GM21367 (cell line): ENCODE data around the gene PAK4.

ENCODE experiments used
- ATAC-seq: cut with Tn5 transposase; IDR thresholded peaks from one replicate; pipeline ENCODE4 v1.9.1; 2021; ENCODE audit not compliant: unreplicated experiment

The PAK4 gene

GRCh38 chr19:39145180-39145953 lies 19.8 kb downstream of the PAK4 start:
- ATAC-seq: no peak

DNA sequence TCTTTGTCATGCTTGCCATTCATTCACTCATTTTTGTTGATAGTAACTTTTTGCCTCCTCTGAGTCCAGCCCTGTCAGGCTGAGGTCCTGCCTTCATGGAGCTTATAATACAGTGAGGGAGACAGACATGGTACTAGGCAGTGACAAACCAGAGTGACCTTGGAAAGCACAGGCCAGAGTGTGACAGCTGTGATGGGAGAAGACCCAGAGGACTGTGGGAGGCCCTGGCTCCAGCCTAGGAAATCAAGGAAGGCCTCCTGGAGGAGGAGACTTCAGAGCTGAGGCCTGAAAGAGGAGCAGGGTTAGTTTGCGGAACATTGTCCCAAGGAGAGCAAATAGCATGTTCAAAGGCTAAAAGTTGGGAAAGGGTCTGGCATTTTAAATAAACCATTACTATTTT lies 20.5 kb downstream of the PAK4 start:
- no peak for ATAC-seq

DNA sequence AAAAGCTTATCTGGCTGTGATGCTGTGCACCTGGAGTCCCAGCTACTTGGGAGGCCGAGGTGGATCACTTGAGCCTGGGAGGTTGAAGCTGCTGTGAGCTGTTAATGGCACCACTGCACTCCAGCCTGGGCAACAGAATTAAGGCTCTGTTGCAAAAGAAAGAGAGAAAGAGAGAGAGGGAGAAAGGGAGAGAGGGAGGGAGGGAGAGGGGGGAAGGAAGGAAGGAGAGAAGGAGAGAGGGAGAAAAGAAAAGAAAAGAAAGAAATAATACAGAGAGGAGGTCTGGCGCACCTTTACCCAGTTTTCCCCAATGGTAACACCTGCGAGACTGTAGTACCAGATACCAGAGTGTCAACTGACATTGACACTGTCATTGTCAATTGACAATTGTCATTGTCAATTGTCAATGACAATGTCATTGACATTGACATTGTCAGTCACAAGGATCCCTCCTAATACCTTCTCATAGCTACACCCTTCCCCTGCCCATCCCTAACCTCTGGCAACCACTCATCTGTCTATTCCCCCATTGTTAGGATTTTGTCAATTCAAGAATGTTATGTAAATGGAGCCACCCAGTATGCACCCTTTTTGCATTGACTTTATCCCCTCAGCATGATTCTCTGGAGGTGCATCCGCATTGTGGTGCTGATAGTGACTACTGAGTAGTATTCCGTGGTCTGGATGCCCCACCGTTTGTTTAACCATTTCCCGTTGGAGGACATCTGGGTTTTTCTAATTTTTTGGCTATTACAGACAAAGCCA lies 21.3 kb downstream of the PAK4 start:
- no peak for ATAC-seq

- no peak for ATAC-seq
These were observed 21.9 kb downstream of the PAK4 start for GRCh38 chr19:39147480-39147879.

GRCh38 chr19:39148939-39149529 lies 23.4 kb downstream of the PAK4 start:
- ATAC-seq: no peak

DNA sequence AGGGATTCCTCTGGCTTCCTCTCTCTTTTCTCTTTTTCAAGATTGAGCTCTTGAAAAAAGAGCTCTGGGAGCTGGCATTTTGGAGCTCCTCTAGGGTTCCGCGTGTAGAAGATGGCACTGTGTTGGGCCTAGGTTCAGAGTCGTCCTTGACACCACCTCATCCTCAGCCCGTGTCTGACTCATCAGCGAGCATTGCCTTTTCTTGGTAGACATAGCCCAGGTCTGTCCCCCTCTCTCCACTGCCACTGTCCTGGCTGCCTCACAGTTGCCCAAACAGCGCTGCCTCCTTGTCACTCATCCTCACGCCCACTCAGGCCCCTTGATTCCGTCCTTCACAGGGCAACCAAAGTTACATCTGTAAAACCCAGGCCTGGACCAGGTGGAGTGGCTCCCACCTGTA lies 24.6 kb downstream of the PAK4 start:
- ATAC-seq: no peak

DNA sequence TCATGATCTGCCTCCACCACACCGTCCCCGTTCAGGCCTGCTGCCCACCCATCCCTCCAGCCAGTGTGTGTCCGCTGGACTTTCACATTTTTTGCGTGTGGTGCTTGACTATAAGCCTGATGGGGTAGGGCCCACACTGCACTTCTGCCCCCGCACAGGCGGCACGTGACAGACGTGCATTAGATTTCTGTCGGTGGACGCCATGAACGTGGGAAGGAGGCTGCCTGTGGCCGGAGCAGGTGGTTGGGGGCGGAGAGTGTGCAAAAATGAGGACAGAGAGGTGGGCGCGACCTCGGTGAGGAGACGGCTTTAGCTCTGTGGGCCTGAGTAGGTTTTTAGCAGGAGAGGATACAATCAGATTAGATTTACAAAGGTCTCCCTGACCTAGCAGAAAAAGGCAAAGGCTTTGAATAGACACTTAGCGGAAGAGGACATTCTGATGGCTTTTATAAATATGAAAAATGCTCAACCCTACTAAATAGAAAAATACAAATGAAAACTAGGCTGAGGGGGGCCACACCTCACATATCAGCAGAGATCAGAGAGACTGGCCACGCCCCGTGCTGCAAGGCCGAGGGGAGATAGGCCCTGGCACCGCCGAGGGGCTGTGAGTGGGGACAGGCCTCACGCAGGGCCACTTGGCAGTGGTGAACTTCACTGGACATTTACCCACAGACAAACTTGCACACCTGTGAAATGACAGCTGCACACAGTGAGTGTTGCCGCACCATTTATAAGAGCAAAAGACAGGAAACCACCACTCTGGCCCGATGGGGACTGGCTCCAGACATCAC lies 25.4 kb downstream of the PAK4 start:
- no peak for ATAC-seq

- no peak for ATAC-seq
These were observed 26.5 kb downstream of the PAK4 start for GRCh38 chr19:39152066-39152465.

DNA sequence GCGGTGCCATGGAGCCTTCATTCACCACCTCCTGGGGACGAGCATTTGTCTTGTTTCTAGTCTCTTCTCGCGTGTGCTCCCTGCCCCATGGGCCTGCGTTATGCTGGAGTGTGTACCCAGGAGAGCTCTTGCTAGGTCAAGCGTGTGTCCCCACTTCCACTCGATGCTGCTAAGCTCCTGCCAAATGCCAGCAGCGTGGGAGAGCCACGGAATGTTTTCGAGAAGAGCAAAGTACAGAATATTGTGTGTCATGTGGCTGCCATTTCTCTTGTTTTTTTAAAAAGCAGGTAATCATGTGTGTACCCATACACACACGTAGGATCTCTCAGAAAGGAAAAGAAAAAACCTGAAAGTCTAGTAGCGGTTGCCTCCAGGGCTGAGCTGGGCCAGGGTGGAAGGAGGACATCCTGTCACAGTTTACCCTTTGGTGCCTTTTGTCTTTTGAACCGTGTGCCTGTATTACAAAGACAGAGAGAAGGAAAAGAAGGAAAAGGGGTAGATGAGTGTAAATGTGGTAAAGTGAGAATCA lies 28.6 kb downstream of the PAK4 start:
- no peak for ATAC-seq

DNA sequence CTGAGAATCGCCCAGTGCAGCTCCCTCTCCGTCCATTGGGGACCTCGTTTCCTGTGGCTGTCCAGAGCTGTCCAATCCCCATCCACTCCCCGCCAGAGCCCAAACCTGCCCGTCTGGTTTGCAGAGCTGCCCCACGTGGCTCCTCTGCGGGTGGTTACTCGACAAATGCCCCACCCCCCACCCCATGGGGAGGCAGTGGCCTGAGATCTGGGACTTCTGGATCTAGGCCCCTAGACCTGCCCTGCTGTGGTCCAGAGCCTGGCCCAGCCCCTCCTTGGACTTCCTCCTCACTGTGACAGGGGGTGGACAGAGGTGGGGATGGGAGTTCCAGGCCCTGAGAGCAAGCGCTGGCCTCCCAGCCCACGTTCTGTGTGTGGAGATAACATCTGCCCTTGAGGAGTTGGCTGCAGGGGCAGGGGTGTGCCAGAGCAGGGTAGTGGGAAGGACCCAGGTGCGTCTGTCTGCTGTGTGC lies 29.1 kb downstream of the PAK4 start:
- no peak for ATAC-seq

GRCh38 chr19:39155114-39155700 lies 29.6 kb downstream of the PAK4 start:
- no peak for ATAC-seq

DNA sequence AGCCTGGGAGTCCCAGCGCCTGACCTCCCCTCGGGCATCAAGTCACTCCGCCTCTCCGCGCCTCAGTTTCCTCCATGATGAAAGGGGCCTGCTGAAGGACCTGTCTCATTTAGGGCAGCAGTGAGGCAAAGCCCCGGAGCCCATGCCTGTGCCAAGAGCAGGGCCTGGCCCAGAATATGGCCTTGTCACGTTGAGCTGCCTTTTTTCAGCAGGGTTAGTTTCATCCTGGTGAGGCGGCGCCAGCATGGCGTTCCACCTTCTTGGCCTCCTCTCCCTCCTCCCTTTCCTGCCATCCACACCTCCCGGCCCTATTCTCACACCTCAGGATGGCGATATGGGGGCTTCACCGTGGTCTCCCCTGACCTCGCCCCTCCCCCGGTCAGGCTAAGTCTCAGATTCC lies 30.2 kb downstream of the PAK4 start:
- no peak for ATAC-seq

- ATAC-seq: no peak
These were observed 31.0 kb downstream of the PAK4 start for GRCh38 chr19:39156326-39157230.

GRCh38 chr19:39157275-39157996 lies 31.9 kb downstream of the PAK4 start:
- no peak for ATAC-seq

DNA sequence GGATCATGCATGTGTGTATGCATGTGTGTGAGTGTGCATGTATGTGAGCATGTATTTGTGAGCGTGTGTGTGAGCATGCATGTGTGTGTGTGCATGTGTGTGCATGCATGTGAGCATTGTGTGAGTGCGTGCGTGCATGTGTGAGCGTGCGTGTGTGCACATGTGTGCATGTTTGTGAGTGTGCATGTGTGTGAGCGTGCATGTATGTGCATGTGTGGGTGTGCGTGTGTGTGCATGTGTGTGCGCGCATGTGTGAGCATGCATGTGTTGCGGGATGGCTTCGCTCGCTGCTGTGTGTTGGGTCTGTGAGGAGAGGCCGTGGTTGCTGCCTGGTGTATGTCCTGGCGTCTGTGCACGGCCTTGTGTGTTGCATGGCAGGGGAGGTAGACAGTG lies 32.4 kb downstream of the PAK4 start:
- ATAC-seq: no peak

- ATAC-seq: no peak
These were observed 33.2 kb downstream of the PAK4 start for GRCh38 chr19:39158646-39159260.

DNA sequence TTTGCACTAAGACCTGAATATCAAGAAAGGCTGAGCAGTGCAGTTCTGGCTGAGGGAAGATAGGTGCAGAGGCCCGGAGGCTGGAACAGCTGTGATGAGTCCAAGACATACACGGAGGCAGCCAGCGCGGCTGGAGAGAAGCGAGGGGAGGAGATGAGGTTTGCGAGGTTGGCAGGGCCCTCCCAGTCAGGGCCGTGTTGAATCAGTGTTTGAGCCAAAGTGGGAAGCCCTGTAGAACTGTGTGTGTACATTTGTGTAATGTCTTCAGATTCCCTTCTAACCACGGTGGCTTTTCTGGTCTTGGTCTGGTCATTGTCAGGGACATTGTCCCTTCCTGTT lies 34.9 kb downstream of the PAK4 start:
- ATAC-seq: no peak

DNA sequence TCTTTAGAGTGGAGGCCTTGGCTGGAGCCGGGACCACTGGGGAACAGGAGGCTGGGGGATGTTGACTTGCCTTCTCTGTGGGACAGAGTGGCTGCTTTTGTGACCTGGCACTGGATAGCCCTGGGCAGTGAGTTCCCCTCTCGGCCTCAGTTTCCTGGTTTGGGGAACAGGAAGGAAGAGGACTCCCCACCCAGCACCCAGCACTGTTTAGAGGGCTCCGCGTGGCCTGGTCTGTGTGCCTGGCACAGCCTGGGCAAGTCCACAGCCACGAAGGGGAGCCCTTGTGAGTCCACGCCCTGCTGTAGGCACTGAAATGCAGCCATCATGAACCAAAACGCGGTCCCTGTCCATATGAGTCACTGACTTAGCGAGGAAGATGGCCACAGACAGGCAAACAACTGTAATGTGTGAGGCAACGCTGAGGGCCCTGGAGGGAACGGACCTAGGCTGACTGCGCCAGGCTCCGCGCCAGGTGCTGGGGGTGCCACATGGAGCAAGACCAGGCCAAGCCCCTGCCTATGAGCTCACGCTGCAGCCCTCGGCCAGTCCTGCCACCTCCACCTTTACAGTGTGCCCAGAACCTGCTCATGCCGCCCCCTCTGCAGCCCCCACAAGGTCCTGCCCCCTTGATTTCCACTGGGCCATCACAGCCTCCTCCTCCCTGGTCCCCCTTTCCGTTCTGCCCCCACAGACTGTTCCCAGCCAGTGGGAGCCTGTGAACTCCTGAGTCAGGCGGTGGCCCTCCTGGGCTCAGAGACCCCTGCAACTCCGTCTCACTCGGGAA lies 35.5 kb downstream of the PAK4 start:
- ATAC-seq: no peak
